Glutamatergic neuron (in vitro differentiated cells): ENCODE measurements around the gene L3MBTL1. TPM values are rescaled to one million over a fixed set of nuclear protein-coding genes. Genes with fewer than 3 reads are reported as not detected.

Experiments used
- DNase-seq: peaks from one replicate; pipeline ENCODE4 v3.0.0; 2022
- H3K27ac Mint-ChIP-seq: one replicate; pipeline ENCODE4 v1.8.0; 2020; ENCODE audit warnings: mild to moderate bottlenecking, mixed read lengths, inconsistent platforms; ENCODE audit not compliant: unreplicated experiment
- H3K27me3 Mint-ChIP-seq: one replicate; pipeline ENCODE4 v1.8.0; 2020; ENCODE audit warnings: mild to moderate bottlenecking, moderate library complexity, mixed read lengths, inconsistent platforms; ENCODE audit not compliant: unreplicated experiment
- H3K36me3 Mint-ChIP-seq: one replicate; pipeline ENCODE4 v1.8.0; 2020; ENCODE audit warnings: mild to moderate bottlenecking, mixed read lengths, inconsistent platforms; ENCODE audit not compliant: unreplicated experiment
- H3K4me1 Mint-ChIP-seq: one replicate; pipeline ENCODE4 v1.8.0; 2020; ENCODE audit warnings: mild to moderate bottlenecking, low read depth, mixed read lengths, inconsistent platforms; ENCODE audit not compliant: unreplicated experiment
- H3K4me3 Mint-ChIP-seq: one replicate; pipeline ENCODE4 v1.8.0; 2020; ENCODE audit warnings: mild to moderate bottlenecking, mixed read lengths, inconsistent platforms; ENCODE audit not compliant: unreplicated experiment
- H3K9me3 Mint-ChIP-seq: one replicate; pipeline ENCODE4 v1.8.0; 2020; ENCODE audit warnings: mild to moderate bottlenecking, moderate library complexity, mixed read lengths, inconsistent platforms; ENCODE audit not compliant: unreplicated experiment
- total RNA-seq: library from RNA; stranded (reverse); fragmentation: NEBNext Ultra II Directional; extraction: Animal tissue kit (Norgen Biotek cat#: 25700); gene quantifications from one replicate; pipeline ENCODE4 v1.2.1, GENCODE V29; 2021; ENCODE audit not compliant: unreplicated experiment
- TF ChIP-seq, protein P1 (sequence below): fragments of 200-600 bp; sonication (generic); IDR thresholded peaks from one replicate; pipeline ENCODE4 v1.5.0; 2021; ENCODE audit not compliant: partially characterized antibody, unreplicated experiment

The L3MBTL1 gene
- total RNA-seq, 1 donor from 2014 or later = 19.9 TPM

GRCh38 chr20:43460830-43461200, 46.7 kb upstream of the L3MBTL1 start:
- Mint-ChIP-seq H3K4me1 (peaks cover 2% of the 10 kb centered on the region), H3K27ac (no peak overlapping the region), H3K4me3 (peak overlapping the region; percentile 14), H3K27me3 (peaks cover 9% of the 10 kb centered on the region), H3K36me3 (peaks cover 7% of the 10 kb centered on the region), H3K9me3 (peaks cover 11% of the 10 kb centered on the region)
- TF ChIP-seq, protein P1, sequence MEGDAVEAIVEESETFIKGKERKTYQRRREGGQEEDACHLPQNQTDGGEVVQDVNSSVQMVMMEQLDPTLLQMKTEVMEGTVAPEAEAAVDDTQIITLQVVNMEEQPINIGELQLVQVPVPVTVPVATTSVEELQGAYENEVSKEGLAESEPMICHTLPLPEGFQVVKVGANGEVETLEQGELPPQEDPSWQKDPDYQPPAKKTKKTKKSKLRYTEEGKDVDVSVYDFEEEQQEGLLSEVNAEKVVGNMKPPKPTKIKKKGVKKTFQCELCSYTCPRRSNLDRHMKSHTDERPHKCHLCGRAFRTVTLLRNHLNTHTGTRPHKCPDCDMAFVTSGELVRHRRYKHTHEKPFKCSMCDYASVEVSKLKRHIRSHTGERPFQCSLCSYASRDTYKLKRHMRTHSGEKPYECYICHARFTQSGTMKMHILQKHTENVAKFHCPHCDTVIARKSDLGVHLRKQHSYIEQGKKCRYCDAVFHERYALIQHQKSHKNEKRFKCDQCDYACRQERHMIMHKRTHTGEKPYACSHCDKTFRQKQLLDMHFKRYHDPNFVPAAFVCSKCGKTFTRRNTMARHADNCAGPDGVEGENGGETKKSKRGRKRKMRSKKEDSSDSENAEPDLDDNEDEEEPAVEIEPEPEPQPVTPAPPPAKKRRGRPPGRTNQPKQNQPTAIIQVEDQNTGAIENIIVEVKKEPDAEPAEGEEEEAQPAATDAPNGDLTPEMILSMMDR = no peak
- no peak for DNase-seq

- TF ChIP-seq, protein P1 = no peak
- Mint-ChIP-seq H3K4me3 (no peak overlapping the region), H3K27ac (no peak overlapping the region), H3K9me3 (peaks cover 7% of the 10 kb centered on the region), H3K4me1 (peaks cover 2% of the 10 kb centered on the region), H3K36me3 (peaks cover 7% of the 10 kb centered on the region), H3K27me3 (peaks cover 9% of the 10 kb centered on the region)
- DNase-seq = no peak
Observed at GRCh38 chr20:43461894-43462659, 45.4 kb upstream of the L3MBTL1 start.

GRCh38 chr20:43462660-43463526, 44.6 kb upstream of the L3MBTL1 start:
- DNase-seq = no peak
- Mint-ChIP-seq H3K4me1 (peaks cover 2% of the 10 kb centered on the region), H3K27me3 (peaks cover 5% of the 10 kb centered on the region), H3K27ac (no peak overlapping the region), H3K36me3 (peaks cover 7% of the 10 kb centered on the region), H3K4me3 (no peak overlapping the region), H3K9me3 (peaks cover 1% of the 10 kb centered on the region)
- TF ChIP-seq, protein P1 = no peak

GRCh38 chr20:43463527-43464218, 43.8 kb upstream of the L3MBTL1 start:
- Mint-ChIP-seq H3K36me3 (peaks cover 7% of the 10 kb centered on the region), H3K4me3 (no peak overlapping the region), H3K27me3 (peaks cover 5% of the 10 kb centered on the region), H3K4me1 (peaks cover 2% of the 10 kb centered on the region), H3K9me3 (no peaks in the 10 kb centered on the region), H3K27ac (peak overlapping the region; percentile 22)
- no peak for DNase-seq
- TF ChIP-seq, protein P1 = no peak
